ENCODE results near the gene HS6ST1.

GRCh38 chr2:128311755-128312341 is 6.8 kb downstream of the HS6ST1 start:
- TF ChIP-seq CTCF (IDR thresholded peaks at IDR 0.05), result no peak
- no peak for TF ChIP-seq REST (IDR thresholded peaks at IDR 0.05; ENCODE audit: insufficient read depth in 1 of 2, low read depth in 2 of 2, low read length in 1 of 2)
- TF ChIP-seq SIN3A (IDR thresholded peaks at IDR 0.05; ENCODE audit: borderline replicate concordance, insufficient read depth, low read depth, low read length), result no peak

All from Panc1 (cell line).